Measurements from ENCODE around the gene SUMF1. TPM values are rescaled to one million over a fixed set of nuclear protein-coding genes. Genes with fewer than 3 reads are reported as not detected.

Gene SUMF1
- polyA plus RNA-seq, 1 donor (not counting 4 experiments of a cell fraction or from before 2014, with no cell fraction given): 36.1 TPM

- no peak for DNase-seq (ENCODE audit: low read depth, low spot score)
- Histone ChIP-seq H4K20me1 (ENCODE audit: control insufficient read depth, extremely low read depth, insufficient read depth, low read length) (no peaks in the 10 kb centered on the region), H3K27ac (ENCODE audit: control insufficient read depth, insufficient read depth, low read length) (no peak overlapping the region), H3K9me3 (ENCODE audit: control insufficient read depth, low read depth, low read length) (no peaks in the 10 kb centered on the region), H3K79me2 (ENCODE audit: control insufficient read depth, insufficient read depth, low read length) (no peaks in the 10 kb centered on the region), H3K9me1 (ENCODE audit: control insufficient read depth, extremely low read depth, insufficient read depth, low read length) (no peaks in the 10 kb centered on the region), H3K36me3 (ENCODE audit: control insufficient read depth in 2 of 2, extremely low read depth in 1 of 2, insufficient read depth in 2 of 2, low read length in 2 of 2) (peaks cover 0 to 3% of the 10 kb centered on the region in 2 experiments), H3K4me3 (ENCODE audit: control insufficient read depth in 2 of 3, extremely low read depth in 1 of 3, insufficient read depth in 2 of 3, low read depth in 1 of 3, low read length in 3 of 3) (no peak overlapping the region), H3K4me1 (ENCODE audit: control insufficient read depth, extremely low read depth, insufficient read depth, low read length) (no peaks in the 10 kb centered on the region), H2AFZ (ENCODE audit: control insufficient read depth, low read length) (no peak overlapping the region), H3K27me3 (ENCODE audit: control insufficient read depth, extremely low read depth, insufficient read depth, low read length) (no peaks in the 10 kb centered on the region), H3K9ac (ENCODE audit: control insufficient read depth, extremely low read depth, insufficient read depth, low read length) (no peak overlapping the region), H3K4me2 (ENCODE audit: control insufficient read depth, extremely low read depth, insufficient read depth, low read depth, low read length) (no peak overlapping the region)
- dilution Hi-C loops (cut with MboI; ENCODE audit: extremely low pct_ligation_motif_present, low sequenced_read_pairs): no loop called here
- TF ChIP-seq EZH2 (IDR thresholded peaks at IDR 0.05; ENCODE audit: low read length): no peak
- TF ChIP-seq, protein P1, sequence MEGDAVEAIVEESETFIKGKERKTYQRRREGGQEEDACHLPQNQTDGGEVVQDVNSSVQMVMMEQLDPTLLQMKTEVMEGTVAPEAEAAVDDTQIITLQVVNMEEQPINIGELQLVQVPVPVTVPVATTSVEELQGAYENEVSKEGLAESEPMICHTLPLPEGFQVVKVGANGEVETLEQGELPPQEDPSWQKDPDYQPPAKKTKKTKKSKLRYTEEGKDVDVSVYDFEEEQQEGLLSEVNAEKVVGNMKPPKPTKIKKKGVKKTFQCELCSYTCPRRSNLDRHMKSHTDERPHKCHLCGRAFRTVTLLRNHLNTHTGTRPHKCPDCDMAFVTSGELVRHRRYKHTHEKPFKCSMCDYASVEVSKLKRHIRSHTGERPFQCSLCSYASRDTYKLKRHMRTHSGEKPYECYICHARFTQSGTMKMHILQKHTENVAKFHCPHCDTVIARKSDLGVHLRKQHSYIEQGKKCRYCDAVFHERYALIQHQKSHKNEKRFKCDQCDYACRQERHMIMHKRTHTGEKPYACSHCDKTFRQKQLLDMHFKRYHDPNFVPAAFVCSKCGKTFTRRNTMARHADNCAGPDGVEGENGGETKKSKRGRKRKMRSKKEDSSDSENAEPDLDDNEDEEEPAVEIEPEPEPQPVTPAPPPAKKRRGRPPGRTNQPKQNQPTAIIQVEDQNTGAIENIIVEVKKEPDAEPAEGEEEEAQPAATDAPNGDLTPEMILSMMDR (optimal IDR thresholded peaks at IDR 0.05 in 1 of 3, IDR thresholded peaks at IDR 0.05 in 1 of 3, conservative IDR thresholded peaks at IDR 0.05 in 1 of 3; ENCODE audit: extremely low read depth in 1 of 3, insufficient read depth in 2 of 3, low read length in 3 of 3): no peak
- FAIRE-seq: no peak
Observed at GRCh38 chr3:4313606-4314293, 153.3 kb downstream of the SUMF1 start.

DNA sequence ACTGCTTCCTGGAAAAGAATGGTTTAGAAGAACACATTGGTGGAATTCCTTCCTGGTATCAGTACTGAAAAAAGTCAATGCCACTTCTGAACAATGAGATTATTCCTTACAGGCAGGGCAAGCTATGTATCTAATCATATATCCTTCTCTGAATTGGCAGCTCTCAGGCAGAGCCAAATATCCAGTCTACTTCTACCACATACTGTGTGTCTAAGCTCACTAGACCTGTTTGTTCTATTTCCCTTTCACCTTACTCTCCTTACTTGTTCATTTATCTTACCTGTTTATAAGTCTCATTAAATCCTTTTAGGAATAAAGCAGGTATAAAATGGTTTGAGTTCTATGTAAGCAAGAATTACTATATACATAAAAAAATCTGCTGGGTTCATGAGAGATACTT lies 155.6 kb downstream of the SUMF1 start:
- H3K27ac ChIP-seq (ENCODE audit: control insufficient read depth, insufficient read depth, low read length): no peak overlapping the region
- H4K20me1 ChIP-seq (ENCODE audit: control insufficient read depth, extremely low read depth, insufficient read depth, low read length): no peaks in the 10 kb centered on the region
- no peaks in the 10 kb centered on the region for H3K79me2 ChIP-seq (ENCODE audit: control insufficient read depth, insufficient read depth, low read length)
- dilution Hi-C loops (cut with MboI; ENCODE audit: extremely low pct_ligation_motif_present, low sequenced_read_pairs): no loop called here
- H3K4me3 ChIP-seq (ENCODE audit: control insufficient read depth in 2 of 3, extremely low read depth in 1 of 3, insufficient read depth in 2 of 3, low read depth in 1 of 3, low read length in 3 of 3): no peak overlapping the region
- no peaks in the 10 kb centered on the region for H3K9me3 ChIP-seq (ENCODE audit: control insufficient read depth, low read depth, low read length)
- TF ChIP-seq, protein P1 (optimal IDR thresholded peaks at IDR 0.05 in 1 of 3, IDR thresholded peaks at IDR 0.05 in 1 of 3, conservative IDR thresholded peaks at IDR 0.05 in 1 of 3; ENCODE audit: extremely low read depth in 1 of 3, insufficient read depth in 2 of 3, low read length in 3 of 3): no peak
- no peak for TF ChIP-seq EZH2 (IDR thresholded peaks at IDR 0.05; ENCODE audit: low read length)
- peaks cover 2 to 3% of the 10 kb centered on the region in 2 experiments for H3K36me3 ChIP-seq (ENCODE audit: control insufficient read depth in 2 of 2, extremely low read depth in 1 of 2, insufficient read depth in 2 of 2, low read length in 2 of 2)
- H3K9ac ChIP-seq (ENCODE audit: control insufficient read depth, extremely low read depth, insufficient read depth, low read length): no peak overlapping the region
- H3K27me3 ChIP-seq (ENCODE audit: control insufficient read depth, extremely low read depth, insufficient read depth, low read length): no peaks in the 10 kb centered on the region
- H2AFZ ChIP-seq (ENCODE audit: control insufficient read depth, low read length): no peak overlapping the region
- H3K4me1 ChIP-seq (ENCODE audit: control insufficient read depth, extremely low read depth, insufficient read depth, low read length): peaks cover 4% of the 10 kb centered on the region
- FAIRE-seq (no peak), DNase-seq (ENCODE audit: low read depth, low spot score) (no peak)
- H3K4me2 ChIP-seq (ENCODE audit: control insufficient read depth, extremely low read depth, insufficient read depth, low read depth, low read length): no peak overlapping the region
- H3K9me1 ChIP-seq (ENCODE audit: control insufficient read depth, extremely low read depth, insufficient read depth, low read length): no peaks in the 10 kb centered on the region

Other genes starting within 250 kb of the SUMF1 start
- gene SETMAR, start 163.9 kb downstream of the SUMF1 start, polyA plus RNA-seq: 11.7 to 12.7 TPM (median 11.8 TPM) in 3 replicates
- 2.2 to 3.5 TPM (median 2.3 TPM) in 3 replicates for gene ITPR1, start 26.1 kb upstream of the SUMF1 start, polyA plus RNA-seq

All from keratinocyte (primary cell).